IMR-90 (cell line): ENCODE measurements around the gene ZNF512B. TPM values are rescaled to one million over a fixed set of nuclear protein-coding genes. Genes with fewer than 3 reads are reported as not detected.

ENCODE experiments used
- ATAC-seq: fragments of 200-7000 bp; cut with Tn5 transposase; 2 replicates; pipeline ENCODE4 v1.9.1; 2020; ENCODE audit warnings: low read depth, mild to moderate bottlenecking, moderate library complexity
- BruUV-seq: library from RNA; stranded (reverse); fragments of 400-500 nt; replicated peaks from 2 replicates; lab custom pipeline; 2021; lab: Mats Ljungman, UMichigan
- CTCF ChIA-PET: fragments of 300-600 bp; formaldehyde crosslinking; extraction: SDS; loops from one replicate; lab custom pipeline; 2021; ENCODE audit warnings: antibody characterized with exemption; lab: Yijun Ruan, JAX
- POLR2A ChIA-PET: fragments of 300-600 bp; sonication (Branson Sonifier 250); formaldehyde crosslinking; loops from one replicate; lab custom pipeline; 2022; ENCODE audit warnings: antibody characterized with exemption; ENCODE audit not compliant: unreplicated experiment; lab: Charles Lee
- DNase-seq: peaks from one replicate; pipeline ENCODE4 v3.0.0; 2013
- H2AFZ ChIP-seq: replicated peaks from 2 replicates; pipeline ENCODE3; 2013; ENCODE audit warnings: low read length, mild to moderate bottlenecking; ENCODE audit not compliant: poor library complexity
- H2AK5ac ChIP-seq: 2 replicates; pipeline ENCODE4 v1.6.1; 2013; ENCODE audit warnings: low read depth, low read length, inconsistent platforms
- H2AK9ac ChIP-seq: replicated peaks from 2 replicates; pipeline ENCODE3; 2013; ENCODE audit warnings: mild to moderate bottlenecking, low read depth, low read length, moderate library complexity; ENCODE audit not compliant: poor library complexity
- H2BK120ac ChIP-seq: 2 replicates; pipeline ENCODE4 v1.6.1; 2013; ENCODE audit warnings: low read depth, low read length, inconsistent platforms
- H2BK15ac ChIP-seq: 3 replicates; pipeline ENCODE4 v1.6.1; 2013; ENCODE audit warnings: low read depth, low read length, inconsistent platforms
- H2BK20ac ChIP-seq: 2 replicates; pipeline ENCODE4 v1.6.1; 2013; ENCODE audit warnings: low read depth, mild to moderate bottlenecking, inconsistent platforms, low read length, moderate library complexity
- H2BK5ac ChIP-seq: 2 replicates; pipeline ENCODE4 v1.6.1; 2013; ENCODE audit warnings: mild to moderate bottlenecking, low read depth, low read length, inconsistent platforms; ENCODE audit not compliant: poor library complexity, severe bottlenecking
- H3K14ac ChIP-seq: replicated peaks from 2 replicates; pipeline ENCODE4 v1.6.1; 2013; ENCODE audit warnings: low read depth, low read length, inconsistent platforms
- H3K18ac ChIP-seq: 2 replicates; pipeline ENCODE4 v1.6.1; 2013; ENCODE audit warnings: low read depth, low read length, control low read depth
- H3K23ac ChIP-seq: 2 replicates; pipeline ENCODE4 v1.6.1; 2013; ENCODE audit warnings: low read depth, low read length, inconsistent platforms
- H3K27ac ChIP-seq: 2 replicates; pipeline ENCODE4 v1.5.1; 2013; ENCODE audit warnings: mild to moderate bottlenecking, control low read depth, low read length; ENCODE audit not compliant: insufficient read depth
- H3K27me3 ChIP-seq: 2 replicates; pipeline ENCODE4 v1.6.1; 2013; ENCODE audit warnings: low read length; ENCODE audit not compliant: control insufficient read depth, insufficient read depth
- H3K36me3 ChIP-seq: 2 replicates; pipeline ENCODE4 v1.6.1; 2013; ENCODE audit warnings: low read length, mixed read lengths; ENCODE audit not compliant: control insufficient read depth, insufficient read depth
- H3K4ac ChIP-seq: 2 replicates; pipeline ENCODE4 v1.6.1; 2013; ENCODE audit warnings: low read depth, low read length, inconsistent platforms
- H3K4me1 ChIP-seq: 2 replicates; pipeline ENCODE4 v1.6.1; 2013; ENCODE audit warnings: low read length, mixed read lengths; ENCODE audit not compliant: control insufficient read depth, insufficient read depth
- H3K4me2 ChIP-seq: 2 replicates; pipeline ENCODE4 v1.6.1; 2013; ENCODE audit warnings: low read depth, mild to moderate bottlenecking, control low read depth, low read length, moderate library complexity
- H3K4me3 ChIP-seq: 2 replicates; pipeline ENCODE4 v1.5.1; 2013; ENCODE audit warnings: low read depth, mild to moderate bottlenecking, control low read depth, low read length, moderate library complexity; ENCODE audit not compliant: insufficient read depth
- H3K56ac ChIP-seq: 2 replicates; pipeline ENCODE4 v1.6.1; 2013; ENCODE audit warnings: low read length, inconsistent platforms; ENCODE audit not compliant: insufficient read depth; ENCODE audit errors: extremely low read depth
- H3K79me1 ChIP-seq, 2 experiments: 2 replicates each; pipeline ENCODE4 v1.6.1; 2013; ENCODE audit warnings: low read length in 2 of 2, inconsistent platforms in 1 of 2, low read depth in 1 of 2
- H3K9ac ChIP-seq: 2 replicates; pipeline ENCODE4 v1.6.1; 2013; ENCODE audit warnings: low read depth, low read length, control low read depth
- H3K9me1 ChIP-seq: 2 replicates; pipeline ENCODE4 v1.6.1; 2013; ENCODE audit warnings: low read length, inconsistent platforms; ENCODE audit not compliant: insufficient read depth
- H3K9me3 ChIP-seq: 2 replicates; pipeline ENCODE4 v1.6.1; 2013; ENCODE audit warnings: low read length; ENCODE audit not compliant: control insufficient read depth, insufficient read depth
- H4K20me1 ChIP-seq: 2 replicates; pipeline ENCODE4 v1.6.1; 2013; ENCODE audit warnings: low read length, inconsistent platforms; ENCODE audit not compliant: insufficient read depth
- H4K5ac ChIP-seq: 2 replicates; pipeline ENCODE4 v1.6.1; 2013; ENCODE audit warnings: mild to moderate bottlenecking, low read depth, low read length, control low read depth
- H4K8ac ChIP-seq, 2 experiments: 2 replicates each; pipeline ENCODE4 v1.6.1; 2013; ENCODE audit warnings: low read depth in 2 of 2, low read length in 2 of 2, control low read depth in 1 of 2, inconsistent platforms in 1 of 2
- H4K91ac ChIP-seq: 2 replicates; pipeline ENCODE4 v1.6.1; 2013; ENCODE audit warnings: low read depth, low read length, inconsistent platforms; ENCODE audit not compliant: insufficient read depth
- BHLHE40 ChIP-seq: fragments of 150-350 bp; IDR thresholded peaks from 2 replicates; pipeline ENCODE4 v1.6.1; 2016; ENCODE audit warnings: mild to moderate bottlenecking, low read depth, low read length
- CEBPB ChIP-seq: IDR thresholded peaks from 2 replicates; pipeline ENCODE4 v1.6.1; 2012; ENCODE audit warnings: low read depth, low read length, improper control_type of control experiment
- MAFK ChIP-seq: IDR thresholded peaks from 2 replicates; pipeline ENCODE4 v1.6.1; 2012; ENCODE audit warnings: low read depth, low read length, improper control_type of control experiment
- MAZ ChIP-seq: IDR thresholded peaks from 2 replicates; pipeline ENCODE4 v1.6.1; 2012; ENCODE audit warnings: low read depth, mild to moderate bottlenecking, low read length, improper control_type of control experiment, moderate library complexity, borderline replicate concordance
- MXI1 ChIP-seq: IDR thresholded peaks from 2 replicates; pipeline ENCODE4 v1.6.1; 2012; ENCODE audit warnings: low read depth, mild to moderate bottlenecking, low read length, moderate library complexity, borderline replicate concordance
- RAD21 ChIP-seq: IDR thresholded peaks from 2 replicates; pipeline ENCODE4 v1.6.1; 2012; ENCODE audit warnings: low read length, improper control_type of control experiment
- SMC3 ChIP-seq: fragments of 150-350 bp; IDR thresholded peaks from 2 replicates; pipeline ENCODE4 v1.6.1; 2016; ENCODE audit warnings: low read depth, mild to moderate bottlenecking, antibody characterized with exemption, low read length, moderate library complexity
- WGBS, 2 experiments: methylation state at CpG; one replicate each; pipeline versions ENCODE4 v1.1.5 to v1.1.7; 2013; ENCODE audit warnings: missing lambda C conversion rate in 2 of 2; ENCODE audit not compliant: insufficient read length in 1 of 2; ENCODE audit errors: extremely low coverage in 2 of 2; 5-methylcytosine and 5-hydroxymethylcytosine counted together
- dilution Hi-C: fragments of 300-500 bp; cut with HindIII; formaldehyde crosslinking; loops from one replicate; pipeline ENCODE4 v1.14.3; 2018; ENCODE audit warnings: low sequenced_read_pairs; ENCODE audit not compliant: unreplicated experiment
- in situ Hi-C: fragments of 300-500 bp; cut with MboI; formaldehyde crosslinking; loops from 3 replicates; pipeline ENCODE4 v1.14.3; 2019; ENCODE audit warnings: low sequenced_read_pairs, inconsistent platforms, mixed read lengths
- intact Hi-C: fragments of 100-400 bp; cut with micrococcal nuclease; formaldehyde crosslinking; loops from 2 replicates; pipeline ENCODE4 v1.10.0; 2022
- polyA plus RNA-seq, 3 experiments: library from polyadenylated mRNA; depleted of rRNA; stranded (reverse); fragments of >200 nt; gene quantifications; 2 replicates each; pipeline ENCODE4 v1.2.3, GENCODE V29; 2012; ENCODE audit warnings: low replicate concordance in 1 of 3
- total RNA-seq: library from RNA; depleted of rRNA; stranded (reverse); fragments of >200 nt; gene quantifications from 2 replicates; pipeline ENCODE4 v1.2.3, GENCODE V29; 2012
- TF ChIP-seq, protein P1 (sequence below): conservative IDR thresholded peaks from 2 replicates; pipeline ENCODE4 v1.5.1; 2012; ENCODE audit warnings: mild to moderate bottlenecking, low read depth, low read length, improper control_type of control experiment
- TF ChIP-seq, protein P2 (sequence below): fragments of 150-350 bp; IDR thresholded peaks from 2 replicates; pipeline ENCODE4 v1.6.1; 2017; ENCODE audit warnings: mild to moderate bottlenecking, antibody characterized with exemption, low read length, low read depth

The ZNF512B gene
- total and polyA plus RNA-seq, 2 of the 4 experiments (the other 2 are of a cell fraction) = 6.5 to 15.6 TPM

DNA sequence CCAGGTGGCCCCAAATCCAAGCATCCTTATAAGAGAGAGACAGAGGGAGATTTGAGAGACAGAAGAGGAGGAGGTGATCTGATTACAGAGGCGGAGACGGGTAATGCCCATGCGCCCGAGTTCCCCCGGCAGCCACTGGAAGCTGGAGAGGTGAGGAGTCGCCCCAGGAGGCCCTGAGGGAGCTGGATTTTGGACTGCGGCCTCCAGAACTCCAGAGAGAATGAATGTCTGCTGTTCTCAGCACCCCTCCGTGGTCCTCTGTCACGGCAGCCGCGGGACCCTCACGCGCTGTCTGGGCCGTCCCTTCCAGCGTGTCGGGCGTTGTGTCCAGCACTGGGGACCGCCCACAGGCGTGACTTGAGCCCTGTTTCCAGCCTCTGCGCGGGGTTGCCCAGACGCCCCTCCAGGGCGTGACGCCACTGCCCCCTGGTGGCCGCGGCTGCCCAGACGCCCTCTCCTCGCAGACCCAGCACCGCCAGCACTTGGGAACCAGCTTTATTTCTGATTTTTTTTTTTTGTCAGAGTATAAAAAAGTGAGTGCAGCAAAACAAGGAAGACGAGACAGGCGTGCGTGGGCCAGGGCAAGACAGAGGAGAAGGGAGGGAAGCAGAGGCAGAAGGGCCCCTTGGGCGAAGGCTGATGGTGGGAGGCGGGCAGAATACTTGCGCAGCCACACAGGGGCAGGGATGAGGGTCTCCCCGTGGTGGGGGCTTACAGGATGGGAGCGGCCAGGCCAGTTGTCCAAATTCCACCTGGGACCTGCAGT is 4.1 kb upstream of the ZNF512B start:
- peak overlapping the region; percentile 70 for H2AK9ac ChIP-seq
- H3K23ac ChIP-seq = no peak overlapping the region
- peaks cover 27% of the 10 kb centered on the region for H3K4me1 ChIP-seq
- intact Hi-C loops (loop anchor here (5.0 kb wide), 1 partner anchor 197 kb away; no protein-coding TSS in a partner anchor), dilution Hi-C loops (no loop called here), in situ Hi-C loops (loop anchor here (10.0 kb wide), 1 partner anchor 439 kb away; the partner anchor contains the start of gene PTK6)
- no TSS peak for BruUV-seq
- H2BK120ac ChIP-seq = peak overlapping the region; percentile 7; the same call in 1 of the 2 replicates
- no peak overlapping the region for H3K56ac ChIP-seq
- H3K4ac ChIP-seq = peak overlapping the region; percentile 32
- H3K36me3 ChIP-seq = no peaks in the 10 kb centered on the region
- peak overlapping the region; percentile 4; the same call in 1 of the 2 replicates for H3K9ac ChIP-seq
- no peaks in the 10 kb centered on the region for H3K9me3 ChIP-seq
- H3K18ac ChIP-seq = no peak overlapping the region
- peak overlapping the region; percentile 45 for H3K4me3 ChIP-seq
- peak overlapping the region; percentile 54 for H2AK5ac ChIP-seq
- ChIA-PET POLR2A (interaction anchor here (0.6 kb wide), 2 partner anchors 435 to 446 kb away, joined by 3 read pairs; no protein-coding TSS in a partner anchor), CTCF (interaction anchor here (0.6 to 0.9 kb wide), 4 partner anchors 17 to 436 kb away, joined by 3 to 5 read pairs (median 4); partner anchors contain the start of genes PTK6, TPD52L2 and UCKL1)
- WGBS, 2 experiments = 15% methylated on average over 19 of the region's 37 CpGs; no CpG with 5 or more reads in 1 of the 2 experiments
- no peak overlapping the region for H2BK5ac ChIP-seq
- TF ChIP-seq SMC3 (peak; percentile 88), MAFK (no peak), RAD21 (peak; percentile 96), BHLHE40 (peak; percentile 78), MAZ (peak; percentile 87), MXI1 (peak; percentile 93), CEBPB (no peak)
- TF ChIP-seq, protein P1, sequence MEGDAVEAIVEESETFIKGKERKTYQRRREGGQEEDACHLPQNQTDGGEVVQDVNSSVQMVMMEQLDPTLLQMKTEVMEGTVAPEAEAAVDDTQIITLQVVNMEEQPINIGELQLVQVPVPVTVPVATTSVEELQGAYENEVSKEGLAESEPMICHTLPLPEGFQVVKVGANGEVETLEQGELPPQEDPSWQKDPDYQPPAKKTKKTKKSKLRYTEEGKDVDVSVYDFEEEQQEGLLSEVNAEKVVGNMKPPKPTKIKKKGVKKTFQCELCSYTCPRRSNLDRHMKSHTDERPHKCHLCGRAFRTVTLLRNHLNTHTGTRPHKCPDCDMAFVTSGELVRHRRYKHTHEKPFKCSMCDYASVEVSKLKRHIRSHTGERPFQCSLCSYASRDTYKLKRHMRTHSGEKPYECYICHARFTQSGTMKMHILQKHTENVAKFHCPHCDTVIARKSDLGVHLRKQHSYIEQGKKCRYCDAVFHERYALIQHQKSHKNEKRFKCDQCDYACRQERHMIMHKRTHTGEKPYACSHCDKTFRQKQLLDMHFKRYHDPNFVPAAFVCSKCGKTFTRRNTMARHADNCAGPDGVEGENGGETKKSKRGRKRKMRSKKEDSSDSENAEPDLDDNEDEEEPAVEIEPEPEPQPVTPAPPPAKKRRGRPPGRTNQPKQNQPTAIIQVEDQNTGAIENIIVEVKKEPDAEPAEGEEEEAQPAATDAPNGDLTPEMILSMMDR = peak; percentile 98
- TF ChIP-seq, protein P2, sequence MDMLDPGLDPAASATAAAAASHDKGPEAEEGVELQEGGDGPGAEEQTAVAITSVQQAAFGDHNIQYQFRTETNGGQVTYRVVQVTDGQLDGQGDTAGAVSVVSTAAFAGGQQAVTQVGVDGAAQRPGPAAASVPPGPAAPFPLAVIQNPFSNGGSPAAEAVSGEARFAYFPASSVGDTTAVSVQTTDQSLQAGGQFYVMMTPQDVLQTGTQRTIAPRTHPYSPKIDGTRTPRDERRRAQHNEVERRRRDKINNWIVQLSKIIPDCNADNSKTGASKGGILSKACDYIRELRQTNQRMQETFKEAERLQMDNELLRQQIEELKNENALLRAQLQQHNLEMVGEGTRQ = no peak
- no peak overlapping the region; the same call in 1 of the 2 replicates for H3K27ac ChIP-seq
- peak overlapping the region; percentile 80 for H3K4me2 ChIP-seq
- H3K9me1 ChIP-seq = peaks cover 17% of the 10 kb centered on the region; the same call in 1 of the 2 replicates
- H4K5ac ChIP-seq = no peak overlapping the region
- no peaks in the 10 kb centered on the region for H3K27me3 ChIP-seq
- H3K79me1 ChIP-seq = peaks cover 3 to 4% of the 10 kb centered on the region in 2 experiments; a peak in 3 of 4 replicates
- peak overlapping the region; percentile 30; the same call in 1 of the 2 replicates for H4K91ac ChIP-seq
- no peak overlapping the region for H3K14ac ChIP-seq
- H4K20me1 ChIP-seq = no peaks in the 10 kb centered on the region
- ATAC-seq (peak; percentile 76), DNase-seq (peak; percentile 79)
- peak overlapping the region; percentile 12; the same call in 1 of the 2 replicates for H2BK20ac ChIP-seq
- peak overlapping the region; percentile 99 for H2AFZ ChIP-seq
- peak overlapping the region in 1 of 2 experiments; percentile 79; a peak in 1 of 4 replicates for H4K8ac ChIP-seq
- H2BK15ac ChIP-seq = peak overlapping the region; percentile 54; the same call in 1 of the 3 replicates
